Ishikawa (cell line): ENCODE measurements around the gene HMCN1.

ENCODE experiments used
- CREB1 ChIP-seq: IDR thresholded peaks from 2 replicates; pipeline ENCODE4 v1.6.1; 2012; ENCODE audit warnings: low read depth
- FOXM1 ChIP-seq: IDR thresholded peaks from 2 replicates; pipeline ENCODE4 v1.6.1; 2012; ENCODE audit warnings: low read depth, borderline replicate concordance
- RAD21 ChIP-seq: IDR thresholded peaks from 2 replicates; pipeline ENCODE4 v1.6.1; 2012; ENCODE audit warnings: low read depth

DNA sequence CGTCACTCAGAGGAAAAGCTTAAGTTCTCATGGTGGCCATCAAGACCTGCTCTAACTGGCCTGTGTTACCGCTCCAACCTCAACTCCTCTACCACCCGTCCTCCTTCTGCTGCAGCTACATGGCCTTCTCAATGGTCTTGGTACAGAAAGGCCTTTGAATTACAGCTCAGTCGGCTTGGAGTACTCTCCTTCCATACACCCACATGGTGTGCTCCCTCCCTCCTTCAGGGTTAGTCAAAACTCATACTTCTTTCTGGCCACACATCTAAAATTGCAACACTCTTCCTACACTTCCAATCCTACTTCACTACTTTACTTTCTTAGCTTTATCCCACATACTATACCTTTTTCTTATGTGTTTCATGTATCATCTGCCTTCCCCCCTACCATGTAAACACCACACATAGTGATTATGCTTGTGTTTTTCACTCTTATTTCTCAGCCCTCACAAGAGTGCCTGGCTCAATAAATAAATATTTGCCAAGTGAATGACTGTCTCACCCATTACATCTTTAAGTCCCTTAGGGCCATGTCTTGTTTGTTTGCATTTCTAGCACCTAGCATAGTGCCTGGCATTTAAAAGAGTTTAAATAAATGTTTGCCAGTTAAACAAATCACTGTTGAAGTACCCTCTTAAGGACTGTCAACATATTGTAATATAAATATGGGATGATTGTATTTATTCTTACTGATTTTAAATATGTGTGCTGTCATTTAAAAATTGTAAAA is 37.6 kb upstream of the HMCN1 start:
- TF ChIP-seq RAD21 (no peak), FOXM1 (no peak), CREB1 (no peak)
